SU-DHL-6 (cell line): Measurements from ENCODE around the gene CUX1.

Source experiments
- H2AFZ ChIP-seq: fragments of 200-600 bp; sonication (generic); 2 replicates; pipeline ENCODE4 v1.6.1; 2014; ENCODE audit warnings: low read depth, mild to moderate bottlenecking, moderate library complexity, mixed read lengths, antibody characterized with exemption, low read length; ENCODE audit not compliant: severe bottlenecking
- H3F3A ChIP-seq: fragments of 200-600 bp; shearing (Covaris generic); 2 replicates; pipeline ENCODE4 v1.6.0; 2016; ENCODE audit warnings: antibody characterized with exemption, mild to moderate bottlenecking; ENCODE audit not compliant: insufficient read depth
- H3K27ac ChIP-seq: fragments of 200-600 bp; sonication (generic); 2 replicates; pipeline ENCODE4 v1.5.1; 2016; ENCODE audit warnings: low read depth, mild to moderate bottlenecking, low read length, moderate library complexity, mixed read lengths
- H3K27me3 ChIP-seq: fragments of 200-600 bp; sonication (generic), shearing (Covaris generic); 2 replicates; pipeline ENCODE4 v1.6.0; 2014; ENCODE audit warnings: mild to moderate bottlenecking, low read length
- H3K36me3 ChIP-seq: fragments of 200-600 bp; sonication (generic); 2 replicates; pipeline ENCODE4 v1.6.1; 2014; ENCODE audit warnings: mild to moderate bottlenecking, low read length, mixed read lengths
- H3K4me2 ChIP-seq: fragments of 300-600, 200-600 bp; shearing (Covaris generic), sonication (generic); 2 replicates; pipeline ENCODE4 v1.6.0; 2014; ENCODE audit warnings: low read length, low read depth, mild to moderate bottlenecking; ENCODE audit not compliant: poor library complexity, severe bottlenecking
- H3K4me3 ChIP-seq: fragments of 200-600 bp; sonication (generic); 2 replicates; pipeline ENCODE4 v1.5.1; 2014; ENCODE audit warnings: antibody characterized with exemption, low read length, mild to moderate bottlenecking, mixed read lengths; ENCODE audit not compliant: insufficient read depth, poor library complexity, severe bottlenecking
- H3K79me2 ChIP-seq: fragments of 200-600 bp; sonication (generic); 2 replicates; pipeline ENCODE4 v1.6.1; 2014; ENCODE audit warnings: mild to moderate bottlenecking, low read length, moderate library complexity; ENCODE audit not compliant: insufficient read depth
- H3K9ac ChIP-seq: fragments of 200-600 bp; sonication (generic); 2 replicates; pipeline ENCODE4 v1.7.0; 2014; ENCODE audit warnings: mild to moderate bottlenecking, low read length
- H3K9me2 ChIP-seq: fragments of 200-600 bp; sonication (generic); replicated peaks from 2 replicates; pipeline ENCODE4 v1.6.1; 2014; ENCODE audit warnings: low read length; ENCODE audit not compliant: insufficient read depth
- H3K9me3 ChIP-seq: fragments of 200-600 bp; sonication (generic); 2 replicates; pipeline ENCODE4 v1.6.1; 2014; ENCODE audit warnings: low read length, mixed read lengths; ENCODE audit not compliant: insufficient read depth
- H4K20me1 ChIP-seq: fragments of 200-600 bp; sonication (generic); 2 replicates; pipeline ENCODE4 v1.6.1; 2014; ENCODE audit warnings: low read depth, mild to moderate bottlenecking, antibody characterized with exemption, low read length, moderate library complexity, mixed read lengths
- CTCF ChIP-seq: fragments of 200-600 bp; sonication (generic); IDR thresholded peaks from one replicate; pipeline ENCODE4 v1.5.1; 2017; ENCODE audit warnings: antibody characterized with exemption, mild to moderate bottlenecking, low read length, moderate library complexity; ENCODE audit not compliant: insufficient read depth, poor library complexity, severe bottlenecking
- EZH2phosphoT487 ChIP-seq: fragments of 200-600 bp; sonication (generic), shearing (Covaris generic); conservative IDR thresholded peaks from 2 replicates; pipeline ENCODE4 v1.6.1; 2018; ENCODE audit warnings: mild to moderate bottlenecking, antibody characterized with exemption, low read length, moderate library complexity, mixed read lengths

The CUX1 gene

GRCh38 chr7:101880282-101881054 is 63.0 kb downstream of the CUX1 start:
- Histone ChIP-seq H3K36me3 (no peaks in the 10 kb centered on the region), H3K27ac (peak overlapping the region; percentile 97), H2AFZ (no peak overlapping the region), H3F3A (peaks cover 68% of the 10 kb centered on the region), H3K4me3 (no peak overlapping the region), H3K27me3 (no peaks in the 10 kb centered on the region), H4K20me1 (no peaks in the 10 kb centered on the region; the same call in 1 of the 2 replicates), H3K9me2 (no peaks in the 10 kb centered on the region), H3K9me3 (no peaks in the 10 kb centered on the region), H3K79me2 (peaks cover 100% of the 10 kb centered on the region), H3K9ac (peak overlapping the region; percentile 32), H3K4me2 (peak overlapping the region; percentile 90)
- TF ChIP-seq CTCF (no peak), EZH2phosphoT487 (no peak)

GRCh38 chr7:101882005-101882421 is 64.6 kb downstream of the CUX1 start:
- Histone ChIP-seq H3K27me3 (no peaks in the 10 kb centered on the region), H3K79me2 (peaks cover 100% of the 10 kb centered on the region), H2AFZ (no peak overlapping the region), H3K9me3 (no peaks in the 10 kb centered on the region), H3K4me3 (no peak overlapping the region), H3F3A (peaks cover 60% of the 10 kb centered on the region), H3K36me3 (no peaks in the 10 kb centered on the region), H3K9me2 (no peaks in the 10 kb centered on the region), H4K20me1 (no peaks in the 10 kb centered on the region; the same call in 1 of the 2 replicates), H3K9ac (peak overlapping the region; percentile 31; the same call in 1 of the 2 replicates), H3K27ac (peak overlapping the region; percentile 97), H3K4me2 (peak overlapping the region; percentile 90)
- TF ChIP-seq CTCF (no peak), EZH2phosphoT487 (no peak)

GRCh38 chr7:101882595-101883564 is 65.5 kb downstream of the CUX1 start:
- Histone ChIP-seq H3K36me3 (no peaks in the 10 kb centered on the region), H3F3A (peaks cover 54% of the 10 kb centered on the region), H3K27me3 (no peaks in the 10 kb centered on the region), H3K4me2 (peak overlapping the region; percentile 90), H3K79me2 (peaks cover 100% of the 10 kb centered on the region), H2AFZ (no peak overlapping the region), H3K9ac (peak overlapping the region; percentile 31; the same call in 1 of the 2 replicates), H3K9me2 (no peaks in the 10 kb centered on the region), H3K4me3 (no peak overlapping the region), H4K20me1 (no peaks in the 10 kb centered on the region; the same call in 1 of the 2 replicates), H3K9me3 (no peaks in the 10 kb centered on the region), H3K27ac (peak overlapping the region; percentile 97)
- TF ChIP-seq EZH2phosphoT487 = no peak
- no peak for TF ChIP-seq CTCF
